ENCODE measurements around the gene PDE4D.

DNA sequence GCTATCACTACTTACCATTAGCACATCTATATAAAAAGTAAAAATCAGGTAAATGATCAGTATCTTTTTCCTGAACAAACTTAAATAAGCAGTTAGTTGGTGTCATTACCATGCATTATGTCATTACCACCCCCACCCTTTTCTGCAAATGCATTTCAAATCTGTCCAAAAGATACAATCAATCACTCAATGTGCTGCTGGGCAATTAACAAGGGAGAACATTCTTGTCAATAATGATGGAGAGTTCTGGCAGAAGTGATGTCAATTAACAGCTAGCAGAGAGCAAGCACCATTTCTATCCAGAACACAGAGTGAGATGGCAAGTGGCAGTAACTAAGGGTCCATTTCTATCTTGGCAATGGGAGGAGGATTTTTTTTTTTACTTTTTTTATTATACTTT lies 3.5 kb upstream of the PDE4D start:
- TF ChIP-seq CTCF (IDR thresholded peaks at IDR 0.05): no peak
- TF ChIP-seq POLR2A (IDR thresholded peaks at IDR 0.05): no peak
